Tibial nerve (tissue), 4 donors: Measurements from ENCODE around the gene LTB4R. TPM values are rescaled to one million over a fixed set of nuclear protein-coding genes. Genes with fewer than 3 reads are reported as not detected.

Experiments
- DNase-seq, 2 donors: peaks; one replicate each; pipeline ENCODE4 v3.0.0-alpha.2; 2019; ENCODE audit warnings: low spot score in 2 of 2
- H3K27ac ChIP-seq, 4 donors: fragments of 200-600 bp; sonication (generic) in 3 of 4; one replicate each; pipeline ENCODE4 v1.5.1; 2017 to 2019; ENCODE audit warnings: mild to moderate bottlenecking in 1 of 4
- H3K27me3 ChIP-seq, 2 donors: fragments of 200-600 bp; sonication (generic) in 1 of 2; one replicate each; pipeline versions ENCODE4 v1.5.1 to v1.6.0; 2017 to 2019
- H3K36me3 ChIP-seq, 3 donors: fragments of 200-600 bp; sonication (generic); one replicate each; pipeline ENCODE4 v1.5.1; 2018 to 2019
- H3K4me1 ChIP-seq, 4 donors: fragments of 200-600 bp; sonication (generic) in 3 of 4; one replicate each; pipeline ENCODE4 v1.5.1; 2017 to 2019
- H3K4me3 ChIP-seq, 4 donors: fragments of 200-600 bp; sonication (generic) in 3 of 4; one replicate each; pipeline ENCODE4 v1.5.1; 2017 to 2019; ENCODE audit warnings: mild to moderate bottlenecking in 1 of 4, moderate library complexity in 1 of 4
- H3K9me3 ChIP-seq, 4 donors: fragments of 200-600 bp; sonication (generic) in 3 of 4; one replicate each; pipeline ENCODE4 v1.5.1; 2017 to 2019
- CTCF ChIP-seq, 5 experiments: fragments of 200-600 bp in 3 of 5; fragments of 450-650 bp in 2 of 5; sonication (generic) in 3 of 5; IDR thresholded peaks; one replicate each; pipeline ENCODE4 v1.5.1; 2016 to 2019; ENCODE audit warnings: antibody characterized with exemption in 5 of 5, mild to moderate bottlenecking in 3 of 5, moderate library complexity in 2 of 5
- EP300 ChIP-seq, 2 donors: sonication (generic); formaldehyde crosslinking; IDR thresholded peaks; one replicate each; pipeline ENCODE4 v1.6.1; 2017; ENCODE audit warnings: antibody characterized with exemption in 2 of 2, mild to moderate bottlenecking in 1 of 2
- POLR2A ChIP-seq, 2 donors: fragments of 450-650 bp; IDR thresholded peaks; one replicate each; pipeline ENCODE4 v1.6.1; 2017; ENCODE audit warnings: antibody characterized with exemption in 2 of 2, mild to moderate bottlenecking in 2 of 2, moderate library complexity in 2 of 2
- WGBS, 2 donors: methylation state at CpG; one replicate each; pipeline ENCODE4 v1.1.5; 2018; 5-methylcytosine and 5-hydroxymethylcytosine counted together
- total RNA-seq, 4 donors: library from RNA; depleted of rRNA; stranded (reverse); fragments of >200 nt; gene quantifications; one replicate each; pipeline ENCODE4 v1.1.0, GENCODE V29; 2016

The LTB4R gene
- 10 to 100 TPM in 3 of 4 donors, 1 to 10 TPM in 1; 8.4 to 14.4 (median 11.8) TPM for total RNA-seq

GRCh38 chr14:24310646-24311604 is at the start of gene LTB4R:
Gene LTB4R, plus strand, starts transcription at chr14:24311502. Its CDS starts 4,150 bp downstream, at chr14:24315652.
- H3K27me3 ChIP-seq = peaks cover 0 to 2% of the 10 kb centered on the region in 2 donors
- peak within 1 kb of the TSS; percentile 40 to 90 (median 80) for H3K27ac ChIP-seq
- DNase-seq = no peak
- peaks cover 0 to 21% (median 17%) of the 10 kb centered on the region in 3 donors for H3K36me3 ChIP-seq
- H3K4me1 ChIP-seq = peaks cover 0 to 72% (median 30%) of the 10 kb centered on the region in 4 donors
- TF ChIP-seq POLR2A (IDR thresholded peaks at IDR 0.05) (peak in 1 of 2 donors; percentile 10), CTCF (IDR thresholded peaks at IDR 0.05) (peak; percentile 22 to 72 (median 51)), EP300 (IDR thresholded peaks at IDR 0.05) (peak in 1 of 2 donors; percentile 4)
- WGBS, 2 donors = 11 to 24% methylated on average over 25 to 54 of the region's 99 CpGs
- H3K4me3 ChIP-seq = peak within 1 kb of the TSS; percentile 41 to 76 (median 58)
- no peaks in the 10 kb centered on the region for H3K9me3 ChIP-seq

GRCh38 chr14:24261969-24262327 is 49.4 kb upstream of the LTB4R start:
- Histone ChIP-seq H3K4me3 (no peak overlapping the region), H3K27ac (no peak overlapping the region), H3K36me3 (peaks cover 0 to 79% (median 1%) of the 10 kb centered on the region in 3 donors), H3K9me3 (no peaks in the 10 kb centered on the region), H3K27me3 (no peaks in the 10 kb centered on the region), H3K4me1 (peaks cover 0 to 12% (median 0%) of the 10 kb centered on the region in 4 donors)
- whole genome bisulfite sequencing, 2 donors = 92 to 94% methylated on average over 18 to 19 of the region's 19 CpGs
- no peak for DNase-seq
- TF ChIP-seq EP300 (IDR thresholded peaks at IDR 0.05) = no peak
- TF ChIP-seq CTCF (IDR thresholded peaks at IDR 0.05) = no peak
- TF ChIP-seq POLR2A (IDR thresholded peaks at IDR 0.05) = no peak

GRCh38 chr14:24262821-24263733 is 48.2 kb upstream of the LTB4R start, which contains the start of gene TGM1:
Gene TGM1, minus strand, starts transcription at chr14:24263177. Its CDS starts 825 bp downstream, at chr14:24262352.
- no peaks in the 10 kb centered on the region for H3K9me3 ChIP-seq

GRCh38 chr14:24263848-24264247 is 47.5 kb upstream of the LTB4R start:
- Histone ChIP-seq H3K4me1 (peaks cover 0 to 8% (median 0%) of the 10 kb centered on the region in 4 donors), H3K27me3 (no peaks in the 10 kb centered on the region), H3K9me3 (no peaks in the 10 kb centered on the region), H3K4me3 (no peak overlapping the region), H3K27ac (peak overlapping the region in 2 of 4 donors; percentile 14 to 28), H3K36me3 (peaks cover 0 to 89% (median 4%) of the 10 kb centered on the region in 3 donors)
- TF ChIP-seq CTCF (IDR thresholded peaks at IDR 0.05) = no peak
- no peak for TF ChIP-seq POLR2A (IDR thresholded peaks at IDR 0.05)
- TF ChIP-seq EP300 (IDR thresholded peaks at IDR 0.05) = no peak
- WGBS, 2 donors = 65 to 76% methylated on average over 6 of the region's 6 CpGs
- DNase-seq = no peak

More at GRCh38 chr14:24262821-24263733, 48.2 kb upstream of the LTB4R start, which contains the start of gene TGM1:
- TF ChIP-seq POLR2A (IDR thresholded peaks at IDR 0.05) = no peak
- no peak for TF ChIP-seq EP300 (IDR thresholded peaks at IDR 0.05)
- no peak for TF ChIP-seq CTCF (IDR thresholded peaks at IDR 0.05)
- 76 to 77% methylated on average over 12 to 14 of the region's 14 CpGs for WGBS, 2 donors
- Histone ChIP-seq H3K4me3 (no peak within 1 kb of the TSS), H3K36me3 (peaks cover 0 to 89% (median 4%) of the 10 kb centered on the region in 3 donors), H3K4me1 (peaks cover 0 to 12% (median 0%) of the 10 kb centered on the region in 4 donors), H3K27ac (peak within 1 kb of the TSS in 2 of 4 donors; percentile 14 to 28), H3K27me3 (no peaks in the 10 kb centered on the region)
- no peak for DNase-seq
